Measurements from ENCODE around the gene KCNG4.

The KCNG4 gene

DNA sequence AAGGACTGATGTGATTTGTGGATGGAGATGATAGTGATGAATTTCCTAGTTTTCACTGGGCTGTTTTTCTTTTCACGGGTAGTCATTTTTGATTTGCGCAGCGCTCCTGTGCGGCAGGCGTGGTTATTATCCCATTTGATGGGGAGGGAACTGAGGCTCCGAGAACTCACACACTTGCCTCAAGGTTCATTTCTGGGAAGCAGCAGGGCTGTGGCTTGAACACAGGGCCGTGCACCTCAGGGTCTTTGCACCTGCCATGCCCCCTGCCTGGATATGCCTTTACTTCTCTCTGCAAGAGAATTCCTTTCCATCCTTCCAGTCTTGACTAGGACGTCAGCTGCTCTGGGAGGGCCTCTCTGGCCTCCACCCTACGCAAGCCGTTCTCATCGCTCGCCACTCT lies 38.5 kb upstream of the KCNG4 start:
- Histone ChIP-seq H3K9ac (ENCODE audit: low read depth in 1 of 2, low read length in 2 of 2) (no peak overlapping the region), H3K27ac (ENCODE audit: low read depth in 2 of 2, low read length in 2 of 2) (no peak overlapping the region), H3K4me1 (ENCODE audit: control insufficient read depth in 2 of 2, insufficient read depth in 2 of 2, low read length in 2 of 2) (peaks cover under 1 to 2% of the 10 kb centered on the region in 2 donors), H3K36me3 (ENCODE audit: control insufficient read depth in 2 of 2, insufficient read depth in 2 of 2, low read length in 2 of 2) (no peaks in the 10 kb centered on the region), H3K9me3 (ENCODE audit: control insufficient read depth in 2 of 2, low read length in 2 of 2) (no peaks in the 10 kb centered on the region), H3K27me3 (ENCODE audit: control insufficient read depth in 2 of 2, insufficient read depth in 2 of 2, low read length in 2 of 2) (no peaks in the 10 kb centered on the region), H3K4me3 (ENCODE audit: low read length in 2 of 2) (no peak overlapping the region)

DNA sequence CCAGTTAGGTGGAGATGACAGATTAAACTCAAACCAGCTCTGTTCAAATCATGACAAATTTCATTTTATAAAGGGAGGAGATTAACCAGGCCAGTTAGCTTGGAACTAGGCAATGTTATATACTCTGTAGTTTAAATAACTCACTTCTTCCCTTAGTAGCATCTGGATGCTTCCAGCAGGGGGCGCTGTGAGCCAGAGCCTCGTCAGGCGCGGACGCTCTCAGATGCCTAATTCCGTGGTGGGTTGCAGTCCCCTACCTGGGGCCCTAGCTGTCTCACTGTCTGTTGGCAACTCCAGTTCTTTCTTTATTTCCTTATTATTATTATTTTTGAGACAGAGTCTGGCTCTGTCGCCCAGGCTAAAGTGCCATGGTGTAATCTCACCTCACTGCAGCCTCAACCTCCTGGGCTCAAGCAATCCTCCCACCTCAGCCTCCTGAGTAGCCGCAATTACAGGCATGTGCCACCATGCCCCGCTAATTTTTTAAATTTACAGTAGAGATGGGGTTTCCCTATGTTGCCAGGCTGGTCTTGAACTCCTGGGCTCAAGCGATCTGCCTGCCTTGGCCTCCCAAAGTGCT lies 37.5 kb upstream of the KCNG4 start:
- Histone ChIP-seq H3K9me3 (ENCODE audit: control insufficient read depth in 2 of 2, low read length in 2 of 2) (no peaks in the 10 kb centered on the region), H3K4me1 (ENCODE audit: control insufficient read depth in 2 of 2, insufficient read depth in 2 of 2, low read length in 2 of 2) (no peaks in the 10 kb centered on the region), H3K27me3 (ENCODE audit: control insufficient read depth in 2 of 2, insufficient read depth in 2 of 2, low read length in 2 of 2) (no peaks in the 10 kb centered on the region), H3K27ac (ENCODE audit: low read depth in 2 of 2, low read length in 2 of 2) (no peak overlapping the region), H3K9ac (ENCODE audit: low read depth in 1 of 2, low read length in 2 of 2) (no peak overlapping the region), H3K36me3 (ENCODE audit: control insufficient read depth in 2 of 2, insufficient read depth in 2 of 2, low read length in 2 of 2) (no peaks in the 10 kb centered on the region), H3K4me3 (ENCODE audit: low read length in 2 of 2) (no peak overlapping the region)

DNA sequence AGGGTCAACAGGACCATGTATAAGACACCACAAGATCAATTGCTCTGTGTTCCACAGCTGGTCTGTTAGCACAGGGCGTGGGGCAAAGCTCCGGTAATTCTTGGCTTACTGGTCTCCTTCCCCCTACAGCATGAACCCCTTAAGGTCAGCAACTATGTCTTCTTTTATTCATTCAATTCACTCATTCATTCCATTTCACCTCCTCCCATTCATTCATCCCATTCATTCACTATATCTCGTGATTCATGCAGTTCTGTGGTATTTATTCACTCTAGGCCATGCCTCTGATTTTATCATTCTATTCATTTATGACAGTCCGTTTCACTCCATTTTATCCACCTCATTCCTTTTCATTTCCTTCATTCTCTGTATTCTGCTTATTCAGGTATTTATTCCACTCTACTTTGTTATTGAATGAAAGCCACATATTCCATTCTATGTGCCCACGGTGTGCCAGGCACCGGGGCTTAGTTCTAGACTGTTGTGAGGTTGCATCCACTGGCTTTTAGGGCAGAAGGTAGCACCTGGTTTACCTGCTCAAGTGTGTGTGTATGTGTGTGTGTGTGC lies 35.9 kb upstream of the KCNG4 start:
- Histone ChIP-seq H3K9ac (ENCODE audit: low read depth in 1 of 2, low read length in 2 of 2) (no peak overlapping the region), H3K36me3 (ENCODE audit: control insufficient read depth in 2 of 2, insufficient read depth in 2 of 2, low read length in 2 of 2) (no peaks in the 10 kb centered on the region), H3K9me3 (ENCODE audit: control insufficient read depth in 2 of 2, low read length in 2 of 2) (no peaks in the 10 kb centered on the region), H3K4me1 (ENCODE audit: control insufficient read depth in 2 of 2, insufficient read depth in 2 of 2, low read length in 2 of 2) (no peaks in the 10 kb centered on the region), H3K27me3 (ENCODE audit: control insufficient read depth in 2 of 2, insufficient read depth in 2 of 2, low read length in 2 of 2) (peaks cover 0 to 4% of the 10 kb centered on the region in 2 donors), H3K27ac (ENCODE audit: low read depth in 2 of 2, low read length in 2 of 2) (no peak overlapping the region), H3K4me3 (ENCODE audit: low read length in 2 of 2) (no peak overlapping the region)

DNA sequence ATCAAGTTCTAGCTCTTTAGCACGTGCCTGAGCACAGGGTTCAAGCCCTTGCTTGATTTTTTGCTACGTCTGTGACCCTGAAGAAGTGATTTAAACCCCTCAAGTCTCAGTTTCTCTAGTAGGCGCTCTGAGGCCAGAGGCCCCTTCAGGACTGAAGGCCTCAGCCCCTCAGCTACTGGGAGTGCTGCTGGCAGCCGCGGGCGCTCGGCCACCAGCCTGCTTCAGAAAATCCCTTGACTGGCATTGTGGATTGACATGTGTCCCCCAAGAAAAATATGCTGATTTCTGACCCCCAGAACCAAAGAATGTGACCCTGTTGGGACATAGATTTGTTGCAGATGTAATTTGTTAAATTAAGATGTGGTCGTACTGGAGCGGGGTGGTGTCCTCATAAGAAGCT lies 34.7 kb upstream of the KCNG4 start:
- Histone ChIP-seq H3K27ac (ENCODE audit: low read depth in 2 of 2, low read length in 2 of 2) (no peak overlapping the region), H3K27me3 (ENCODE audit: control insufficient read depth in 2 of 2, insufficient read depth in 2 of 2, low read length in 2 of 2) (peaks cover 0 to 4% of the 10 kb centered on the region in 2 donors), H3K4me1 (ENCODE audit: control insufficient read depth in 2 of 2, insufficient read depth in 2 of 2, low read length in 2 of 2) (no peaks in the 10 kb centered on the region), H3K9ac (ENCODE audit: low read depth in 1 of 2, low read length in 2 of 2) (no peak overlapping the region), H3K36me3 (ENCODE audit: control insufficient read depth in 2 of 2, insufficient read depth in 2 of 2, low read length in 2 of 2) (no peaks in the 10 kb centered on the region), H3K4me3 (ENCODE audit: low read length in 2 of 2) (no peak overlapping the region), H3K9me3 (ENCODE audit: control insufficient read depth in 2 of 2, low read length in 2 of 2) (no peaks in the 10 kb centered on the region)

DNA sequence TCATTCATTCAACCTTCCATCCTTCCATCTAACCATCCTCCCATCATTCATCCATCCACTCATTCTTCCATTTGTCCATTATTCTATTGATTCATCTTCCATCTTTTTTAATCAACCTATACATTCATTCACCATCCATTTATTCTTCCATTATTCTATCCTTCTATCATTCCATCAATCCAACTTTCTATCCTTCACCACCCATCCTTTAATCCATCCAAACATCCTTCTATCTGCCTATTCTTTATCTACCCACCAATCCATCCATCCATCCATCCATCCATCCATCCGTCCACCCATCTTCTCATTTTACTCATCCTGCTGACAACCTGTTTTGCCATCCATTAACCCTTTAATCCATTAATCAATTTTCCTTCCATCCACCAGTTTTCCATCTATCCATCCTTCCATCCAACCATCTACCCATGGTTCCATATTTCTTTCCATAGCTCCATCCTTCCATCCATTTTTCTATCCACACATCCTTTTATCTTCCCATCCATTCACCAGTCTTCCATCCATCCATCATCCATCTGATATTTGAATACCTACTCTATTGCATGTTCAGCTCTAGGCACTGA lies 33.0 kb upstream of the KCNG4 start:
- no peaks in the 10 kb centered on the region for H3K36me3 ChIP-seq (ENCODE audit: control insufficient read depth in 2 of 2, insufficient read depth in 2 of 2, low read length in 2 of 2)
- no peak overlapping the region for H3K4me3 ChIP-seq (ENCODE audit: low read length in 2 of 2)
- no peak overlapping the region for H3K27ac ChIP-seq (ENCODE audit: low read depth in 2 of 2, low read length in 2 of 2)
- no peaks in the 10 kb centered on the region for H3K9me3 ChIP-seq (ENCODE audit: control insufficient read depth in 2 of 2, low read length in 2 of 2)
- H3K9ac ChIP-seq (ENCODE audit: low read depth in 1 of 2, low read length in 2 of 2), result no peak overlapping the region
- H3K27me3 ChIP-seq (ENCODE audit: control insufficient read depth in 2 of 2, insufficient read depth in 2 of 2, low read length in 2 of 2), result peaks cover 0 to 4% of the 10 kb centered on the region in 2 donors
- H3K4me1 ChIP-seq (ENCODE audit: control insufficient read depth in 2 of 2, insufficient read depth in 2 of 2, low read length in 2 of 2), result no peaks in the 10 kb centered on the region

DNA sequence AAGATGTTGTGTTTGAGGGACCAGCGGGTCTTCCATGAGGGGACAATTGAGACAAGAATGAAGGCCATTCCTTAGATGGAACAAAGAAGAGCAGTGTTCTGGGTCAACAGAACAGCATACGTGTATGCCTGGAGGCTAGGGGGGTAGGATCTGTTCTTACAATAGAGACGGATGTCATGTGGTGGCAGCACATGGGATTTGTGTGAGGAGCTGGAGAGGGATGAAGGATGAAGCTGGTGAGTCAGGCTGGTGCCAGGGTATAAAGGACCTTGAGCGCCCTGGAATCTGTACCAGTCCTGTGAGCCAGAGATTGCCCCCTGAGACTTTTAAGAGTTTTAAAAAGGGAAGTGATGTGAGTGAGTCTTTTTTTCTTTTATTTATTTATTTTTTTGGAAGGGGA lies 32.1 kb upstream of the KCNG4 start:
- Histone ChIP-seq H3K9ac (ENCODE audit: low read depth in 1 of 2, low read length in 2 of 2) (no peak overlapping the region), H3K27ac (ENCODE audit: low read depth in 2 of 2, low read length in 2 of 2) (no peak overlapping the region), H3K4me3 (ENCODE audit: low read length in 2 of 2) (no peak overlapping the region), H3K4me1 (ENCODE audit: control insufficient read depth in 2 of 2, insufficient read depth in 2 of 2, low read length in 2 of 2) (no peaks in the 10 kb centered on the region), H3K36me3 (ENCODE audit: control insufficient read depth in 2 of 2, insufficient read depth in 2 of 2, low read length in 2 of 2) (no peaks in the 10 kb centered on the region), H3K9me3 (ENCODE audit: control insufficient read depth in 2 of 2, low read length in 2 of 2) (no peaks in the 10 kb centered on the region), H3K27me3 (ENCODE audit: control insufficient read depth in 2 of 2, insufficient read depth in 2 of 2, low read length in 2 of 2) (peaks cover 0 to 4% of the 10 kb centered on the region in 2 donors)

DNA sequence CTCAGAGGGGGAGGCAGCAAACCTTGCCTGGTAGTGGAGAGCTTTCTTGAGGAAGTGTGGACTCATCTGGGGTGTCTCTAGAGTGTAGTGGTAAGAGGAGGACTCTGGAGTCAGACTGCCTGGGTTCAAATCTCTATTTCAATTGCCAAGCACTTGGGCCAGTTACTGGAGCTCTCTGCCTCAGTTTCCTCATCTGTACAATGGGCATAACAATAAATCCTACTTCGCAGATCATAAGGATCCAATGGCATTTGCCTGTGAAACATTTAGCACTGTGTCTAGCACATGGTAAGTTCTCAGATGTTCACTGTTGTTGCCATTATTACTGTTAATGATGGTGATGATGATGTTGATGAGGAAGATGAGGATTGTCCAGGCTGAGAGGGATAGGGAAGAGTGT lies 31.2 kb upstream of the KCNG4 start:
- no peak overlapping the region for H3K4me3 ChIP-seq (ENCODE audit: low read length in 2 of 2)
- no peaks in the 10 kb centered on the region for H3K9me3 ChIP-seq (ENCODE audit: control insufficient read depth in 2 of 2, low read length in 2 of 2)
- H3K36me3 ChIP-seq (ENCODE audit: control insufficient read depth in 2 of 2, insufficient read depth in 2 of 2, low read length in 2 of 2), result no peaks in the 10 kb centered on the region
- no peaks in the 10 kb centered on the region for H3K4me1 ChIP-seq (ENCODE audit: control insufficient read depth in 2 of 2, insufficient read depth in 2 of 2, low read length in 2 of 2)
- peaks cover 0 to 4% of the 10 kb centered on the region in 2 donors for H3K27me3 ChIP-seq (ENCODE audit: control insufficient read depth in 2 of 2, insufficient read depth in 2 of 2, low read length in 2 of 2)
- H3K27ac ChIP-seq (ENCODE audit: low read depth in 2 of 2, low read length in 2 of 2), result no peak overlapping the region
- H3K9ac ChIP-seq (ENCODE audit: low read depth in 1 of 2, low read length in 2 of 2), result no peak overlapping the region

DNA sequence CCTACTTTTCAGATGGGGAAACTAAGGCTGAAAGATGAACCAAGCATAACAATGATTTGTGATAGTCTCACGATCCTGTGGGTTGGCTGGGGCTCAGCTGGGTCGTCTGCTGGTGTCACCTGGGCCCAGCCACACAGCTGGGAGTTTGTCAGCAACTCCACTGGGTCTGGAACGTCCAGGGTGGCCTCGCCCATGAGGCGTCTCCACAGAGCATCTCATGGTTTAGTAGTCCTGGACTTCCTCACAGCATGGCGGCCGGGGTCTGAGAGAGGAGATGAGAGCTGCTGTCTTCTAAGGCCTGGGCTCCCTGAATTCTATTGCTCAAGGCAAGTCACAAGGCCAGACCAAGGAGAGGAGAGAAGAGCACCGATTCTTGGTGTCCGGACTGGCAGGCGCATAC lies 30.7 kb upstream of the KCNG4 start:
- no peaks in the 10 kb centered on the region for H3K36me3 ChIP-seq (ENCODE audit: control insufficient read depth in 2 of 2, insufficient read depth in 2 of 2, low read length in 2 of 2)
- H3K4me1 ChIP-seq (ENCODE audit: control insufficient read depth in 2 of 2, insufficient read depth in 2 of 2, low read length in 2 of 2), result no peaks in the 10 kb centered on the region
- no peak overlapping the region for H3K9ac ChIP-seq (ENCODE audit: low read depth in 1 of 2, low read length in 2 of 2)
- no peak overlapping the region for H3K4me3 ChIP-seq (ENCODE audit: low read length in 2 of 2)
- H3K9me3 ChIP-seq (ENCODE audit: control insufficient read depth in 2 of 2, low read length in 2 of 2), result no peaks in the 10 kb centered on the region
- H3K27ac ChIP-seq (ENCODE audit: low read depth in 2 of 2, low read length in 2 of 2), result no peak overlapping the region
- H3K27me3 ChIP-seq (ENCODE audit: control insufficient read depth in 2 of 2, insufficient read depth in 2 of 2, low read length in 2 of 2), result peaks cover 0 to 4% of the 10 kb centered on the region in 2 donors

DNA sequence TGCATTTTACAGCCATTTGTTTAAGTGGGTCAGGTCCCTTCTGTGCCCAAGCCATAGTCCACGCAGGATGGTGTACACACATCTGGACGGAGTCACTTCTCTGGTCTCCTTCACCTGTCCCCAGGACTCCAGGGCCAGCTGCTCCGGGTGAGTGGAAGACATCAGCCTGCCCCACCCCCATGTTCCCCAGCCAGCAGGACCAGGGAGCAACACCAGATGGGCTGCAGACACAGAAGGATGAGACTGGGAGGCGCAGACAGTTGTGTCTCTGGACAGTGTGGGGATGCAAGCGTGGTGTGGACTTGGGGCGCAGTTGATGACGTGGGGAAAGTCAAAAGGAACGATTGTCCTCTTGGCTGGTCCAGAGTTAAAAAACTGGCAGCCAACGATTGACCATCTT lies 30.3 kb upstream of the KCNG4 start:
- Histone ChIP-seq H3K9ac (ENCODE audit: low read depth in 1 of 2, low read length in 2 of 2) (no peak overlapping the region), H3K36me3 (ENCODE audit: control insufficient read depth in 2 of 2, insufficient read depth in 2 of 2, low read length in 2 of 2) (no peaks in the 10 kb centered on the region), H3K27me3 (ENCODE audit: control insufficient read depth in 2 of 2, insufficient read depth in 2 of 2, low read length in 2 of 2) (peaks cover 0 to 4% of the 10 kb centered on the region in 2 donors), H3K27ac (ENCODE audit: low read depth in 2 of 2, low read length in 2 of 2) (no peak overlapping the region), H3K9me3 (ENCODE audit: control insufficient read depth in 2 of 2, low read length in 2 of 2) (no peaks in the 10 kb centered on the region), H3K4me3 (ENCODE audit: low read length in 2 of 2) (no peak overlapping the region), H3K4me1 (ENCODE audit: control insufficient read depth in 2 of 2, insufficient read depth in 2 of 2, low read length in 2 of 2) (no peaks in the 10 kb centered on the region)

DNA sequence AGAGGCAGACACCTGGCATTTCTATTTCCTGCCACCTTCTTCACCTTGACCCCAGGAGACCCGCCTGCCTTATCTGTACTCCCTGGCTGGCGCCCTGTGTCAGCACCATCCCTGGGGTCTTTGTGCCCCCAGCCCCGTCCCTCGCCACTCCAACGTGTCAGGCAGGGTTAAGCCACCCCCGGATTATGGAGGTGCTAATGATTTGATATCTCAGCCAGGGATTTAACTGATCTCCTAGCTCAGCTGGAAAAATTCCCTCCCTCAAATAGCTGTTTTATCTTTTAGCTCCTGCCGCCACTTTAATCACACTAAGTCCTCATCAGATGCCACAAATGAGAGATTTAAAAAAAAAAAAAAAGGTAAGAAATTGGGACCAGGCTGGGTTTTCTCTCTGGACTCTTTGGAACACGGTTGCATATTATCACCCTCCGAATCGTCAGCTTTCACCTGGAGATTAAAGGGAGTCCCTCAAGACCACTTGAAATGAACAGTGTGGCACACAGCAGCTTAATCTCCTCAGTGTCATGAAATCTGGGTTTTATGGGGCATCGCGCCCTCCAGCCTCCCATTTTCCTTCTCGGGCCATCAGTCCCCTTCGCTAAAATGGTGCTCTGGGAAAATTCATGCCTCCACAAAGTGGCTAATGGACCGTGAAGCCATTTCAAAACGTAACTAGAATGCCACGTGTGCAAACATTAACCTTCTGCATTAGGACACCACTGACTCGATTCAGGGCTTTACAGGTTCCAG lies 28.7 kb upstream of the KCNG4 start:
- no peak overlapping the region for H3K27ac ChIP-seq (ENCODE audit: low read depth in 2 of 2, low read length in 2 of 2)
- H3K9me3 ChIP-seq (ENCODE audit: control insufficient read depth in 2 of 2, low read length in 2 of 2), result no peaks in the 10 kb centered on the region
- no peak overlapping the region for H3K9ac ChIP-seq (ENCODE audit: low read depth in 1 of 2, low read length in 2 of 2)
- no peaks in the 10 kb centered on the region for H3K4me1 ChIP-seq (ENCODE audit: control insufficient read depth in 2 of 2, insufficient read depth in 2 of 2, low read length in 2 of 2)
- H3K36me3 ChIP-seq (ENCODE audit: control insufficient read depth in 2 of 2, insufficient read depth in 2 of 2, low read length in 2 of 2), result no peaks in the 10 kb centered on the region
- H3K27me3 ChIP-seq (ENCODE audit: control insufficient read depth in 2 of 2, insufficient read depth in 2 of 2, low read length in 2 of 2), result peaks cover 0 to 4% of the 10 kb centered on the region in 2 donors
- no peak overlapping the region for H3K4me3 ChIP-seq (ENCODE audit: low read length in 2 of 2)

Measured in mucosa of rectum (tissue), 2 donors.